ENCODE measurements around the gene AHCYL1.
"Not testable (repeated sequence)": the region's sequence is repeated elsewhere in the genome, so short reads cannot be mapped to it uniquely, and the experiment has no call there.

AHCYL1 gene

GRCh38 chr1:109984456-109985246, at the start of gene AHCYL1:
TSS of gene AHCYL1 (plus strand) at chr1:109984765. CDS start at chr1:109985053, 288 bp downstream.
- peak; percentile 98 for DNase-seq

DNA sequence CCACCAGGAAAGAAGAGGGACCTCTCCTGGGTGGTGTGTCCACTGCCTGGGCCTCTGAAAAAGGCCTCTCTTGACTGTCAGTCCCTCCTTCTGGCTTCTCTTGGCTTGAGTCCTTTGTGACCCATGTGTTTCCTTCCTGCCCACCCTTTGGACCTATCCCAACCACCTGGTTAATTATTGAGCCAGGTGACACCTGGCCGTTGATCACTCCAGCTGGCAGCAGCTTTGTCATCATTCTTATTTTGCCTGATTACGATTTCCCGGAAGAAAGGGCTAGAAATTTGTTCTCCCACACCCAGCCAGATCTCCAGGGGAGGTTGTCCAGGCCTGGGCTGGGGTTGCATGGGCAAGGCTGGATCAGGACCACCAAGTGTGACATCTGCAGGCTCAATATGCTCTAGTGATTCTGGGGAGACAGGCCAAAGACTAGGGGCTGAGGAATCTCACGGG, 49.1 kb upstream of the AHCYL1 start:
- no peak for DNase-seq

GRCh38 chr1:109937738-109938137, 46.8 kb upstream of the AHCYL1 start:
- no peak for DNase-seq

GRCh38 chr1:109938556-109938955, 46.0 kb upstream of the AHCYL1 start:
- DNase-seq, result no peak

- DNase-seq, result no peak
Observed at GRCh38 chr1:109942434-109942833, 42.1 kb upstream of the AHCYL1 start.

GRCh38 chr1:109944541-109944940, 40.0 kb upstream of the AHCYL1 start:
- no peak for DNase-seq

DNA sequence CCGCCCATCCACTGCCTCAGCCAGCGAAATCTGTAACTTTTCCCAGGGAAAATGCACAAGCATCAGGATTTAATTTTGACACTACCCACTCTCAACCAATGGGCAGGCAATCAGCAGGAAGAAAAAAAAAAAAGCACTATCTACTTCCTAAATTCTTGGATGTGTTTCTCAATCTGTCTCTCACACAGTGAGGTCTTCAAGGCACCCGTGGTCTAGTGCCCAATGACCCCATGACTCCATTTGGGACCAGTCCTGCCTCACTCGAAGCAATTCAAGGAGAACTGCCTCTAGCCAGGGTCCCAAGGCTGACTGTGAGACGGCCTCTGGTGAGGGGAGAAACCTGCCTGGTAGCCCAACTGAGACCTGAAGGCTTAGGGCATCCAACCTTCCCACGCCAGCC, 38.1 kb upstream of the AHCYL1 start:
- no peak for DNase-seq

GRCh38 chr1:109947582-109948284, 36.8 kb upstream of the AHCYL1 start:
- no peak for DNase-seq

GRCh38 chr1:109948285-109948630, 36.3 kb upstream of the AHCYL1 start:
- DNase-seq, result no peak

- DNase-seq, result no peak
Observed at GRCh38 chr1:109950038-109950437, 34.5 kb upstream of the AHCYL1 start.

DNA sequence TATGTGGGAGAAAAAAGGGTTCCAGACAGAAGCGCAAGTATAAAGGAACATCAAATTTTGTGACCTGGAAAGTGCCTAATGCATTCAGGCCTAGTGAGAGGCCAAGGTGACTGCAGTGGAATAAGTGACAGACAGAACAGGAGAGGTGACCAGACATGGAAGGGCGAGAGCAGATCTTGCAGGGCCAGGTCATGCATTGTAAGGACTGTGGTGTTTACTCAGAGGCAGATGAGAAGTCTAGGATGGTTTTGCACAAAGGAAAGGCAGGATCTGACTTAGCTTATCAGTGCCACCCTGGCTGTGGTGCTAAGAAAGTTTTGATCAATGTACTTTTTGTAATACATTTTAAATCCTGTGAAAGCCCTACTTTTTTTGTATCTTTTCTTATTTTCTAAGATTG, 34.1 kb upstream of the AHCYL1 start:
- no peak for DNase-seq

GRCh38 chr1:109951501-109951900, 33.1 kb upstream of the AHCYL1 start:
- not testable (repeated sequence) for DNase-seq

- no peak for DNase-seq
Observed at GRCh38 chr1:109954041-109954512, 30.5 kb upstream of the AHCYL1 start.

- no peak for DNase-seq
Observed at GRCh38 chr1:109959632-109959973, 25.0 kb upstream of the AHCYL1 start.

- no peak for DNase-seq
Observed at GRCh38 chr1:109959974-109960744, 24.4 kb upstream of the AHCYL1 start.

DNA sequence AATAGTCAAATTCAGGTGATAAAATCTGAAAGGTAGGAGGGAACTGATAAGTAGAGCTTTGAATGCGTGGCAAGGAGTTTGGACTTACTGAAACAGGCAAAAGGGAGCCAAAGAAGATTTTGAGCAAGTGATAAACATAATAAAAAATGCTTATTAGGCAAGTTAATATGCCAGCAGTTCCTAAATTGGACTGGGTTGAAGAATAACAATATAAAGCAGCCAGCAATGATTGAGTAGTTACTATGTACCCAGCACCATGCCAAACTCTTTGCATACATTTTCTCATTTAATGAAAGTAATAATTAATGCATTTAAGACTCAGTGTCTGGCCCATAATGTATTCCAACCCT, 23.8 kb upstream of the AHCYL1 start:
- no peak for DNase-seq

DNA sequence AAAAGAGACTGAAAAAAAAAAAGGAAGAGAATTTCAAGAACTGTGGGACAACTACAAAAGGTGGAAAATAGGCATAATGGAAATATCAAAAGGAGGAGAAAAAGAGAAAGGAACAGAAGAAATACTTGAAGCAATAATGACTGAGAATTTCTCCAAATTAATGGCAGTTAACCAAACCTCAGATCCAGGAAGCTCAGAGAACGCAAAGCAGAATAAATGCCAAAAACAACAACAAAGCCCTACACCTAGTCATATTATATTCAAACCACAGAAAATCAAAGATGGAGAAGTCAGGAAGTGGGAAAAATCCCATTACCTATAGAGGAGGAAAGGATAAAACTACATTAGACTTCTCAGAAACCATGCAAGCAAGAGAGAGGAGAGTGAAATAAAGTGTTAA, 20.7 kb upstream of the AHCYL1 start:
- DNase-seq, result no peak

- no peak for DNase-seq
Observed at GRCh38 chr1:109969146-109969829, 15.3 kb upstream of the AHCYL1 start.

- DNase-seq, result no peak
Observed at GRCh38 chr1:109969907-109970306, 14.7 kb upstream of the AHCYL1 start.

DNA sequence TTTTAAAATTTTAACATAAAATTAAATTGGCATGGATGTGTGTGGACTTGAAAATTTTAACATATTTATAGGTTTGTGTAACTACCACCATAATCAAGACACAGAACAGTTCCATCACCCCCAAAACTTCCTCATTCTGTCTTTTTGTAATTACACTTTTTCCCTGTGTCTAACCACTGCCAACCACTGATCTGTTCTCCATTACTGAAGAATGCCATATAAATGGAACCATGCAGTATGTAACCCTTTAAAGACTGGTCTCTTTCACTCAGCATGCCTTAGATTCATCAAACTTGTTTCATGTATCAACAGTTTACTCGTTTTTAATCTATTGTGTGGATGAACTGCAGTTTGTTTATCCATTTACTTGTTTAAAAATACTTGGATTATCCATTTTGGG, 13.0 kb upstream of the AHCYL1 start:
- no peak for DNase-seq

DNA sequence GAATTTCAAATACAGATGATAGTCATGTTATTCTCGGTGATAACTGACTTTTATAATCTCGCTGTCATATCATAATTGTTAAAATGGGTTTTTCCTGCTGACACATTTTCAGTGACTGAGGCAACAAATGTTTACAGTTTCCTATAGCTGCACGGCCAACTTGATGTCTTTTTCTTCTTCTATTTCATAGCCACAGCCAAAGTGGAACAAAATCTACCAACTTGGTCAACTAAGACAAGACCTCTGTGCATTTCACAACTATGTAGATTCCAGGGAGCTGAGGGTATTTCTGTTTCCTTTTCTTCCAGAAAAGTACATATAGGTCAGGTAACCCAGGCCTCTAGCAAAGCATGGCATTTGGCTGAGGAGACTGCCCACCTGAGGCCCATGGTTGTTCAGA, 10.4 kb upstream of the AHCYL1 start:
- DNase-seq, result no peak

DNA sequence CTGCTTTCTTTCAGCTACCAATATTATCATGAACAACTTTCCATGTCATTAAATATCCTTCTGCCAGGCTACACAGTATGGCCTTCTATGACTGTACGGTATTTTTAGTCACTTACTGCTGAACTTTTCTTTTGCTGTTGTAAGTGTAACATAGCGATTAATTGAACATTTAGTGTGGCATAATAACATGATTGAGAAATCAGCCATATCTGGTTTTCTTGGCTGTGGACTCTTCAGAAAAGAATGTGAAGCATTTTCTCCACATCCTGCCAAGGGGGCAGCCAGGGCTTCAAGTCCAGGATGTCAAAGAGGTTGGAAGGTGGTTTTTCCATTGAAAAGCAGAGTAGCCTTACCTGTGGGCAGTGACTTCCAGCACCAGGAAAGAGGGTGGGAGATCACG, 8.8 kb upstream of the AHCYL1 start:
- DNase-seq, result no peak

- no peak for DNase-seq
Observed at GRCh38 chr1:109976762-109977161, 7.8 kb upstream of the AHCYL1 start.

Measured in GDM1 (cell line).